ENCODE measurements around the gene CCDC17.

- TF ChIP-seq CTCF (IDR thresholded peaks at IDR 0.05) (no peak), POLR2AphosphoS5 (IDR thresholded peaks at IDR 0.05) (no peak)
Measured at GRCh38 chr1:45620588-45621500, 3.0 kb downstream of the CCDC17 start.

Measured in gastroesophageal sphincter (tissue), 3 donors.